ENCODE measurements around the gene ELL. TPM values are rescaled to one million over a fixed set of nuclear protein-coding genes. Genes with fewer than 3 reads are reported as not detected.

ELL gene
- polyA plus RNA-seq, 1 of the 3 experiments (the other 2 are of a cell fraction) = 7.4 TPM

DNA sequence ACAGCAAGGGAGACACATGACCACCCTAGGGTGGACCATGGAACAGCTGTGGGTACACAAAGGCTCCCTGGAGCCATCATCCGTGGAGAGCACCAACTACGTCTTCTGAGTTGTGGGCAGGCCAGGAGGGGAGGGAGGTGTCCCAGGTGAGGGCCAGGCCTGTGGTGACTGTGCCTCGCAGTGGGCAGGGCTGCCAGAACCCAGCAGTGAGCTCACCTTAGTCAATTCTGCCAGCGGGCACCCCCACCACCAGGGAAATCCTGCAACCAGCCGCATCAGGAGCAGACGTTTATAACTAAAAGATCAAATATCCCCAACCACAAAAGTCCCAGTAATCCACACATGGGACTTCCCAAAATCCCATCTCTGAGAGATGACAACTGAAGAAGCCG lies 19.6 kb downstream of the ELL start:
- H3K9me2 ChIP-seq = no peaks in the 10 kb centered on the region
- peaks cover 98% of the 10 kb centered on the region for H3K79me2 ChIP-seq (ENCODE audit: insufficient read depth)
- no peaks in the 10 kb centered on the region for H3K9me3 ChIP-seq
- no peak overlapping the region; a peak in 1 of 4 replicates for H3K27ac ChIP-seq (ENCODE audit: low read depth in 2 of 2, low read length in 1 of 2)
- no peaks in the 10 kb centered on the region for H3K27me3 ChIP-seq (ENCODE audit: insufficient read depth)
- no peaks in the 10 kb centered on the region for H3F3A ChIP-seq (replicated peaks; ENCODE audit: insufficient read depth)
- no peaks in the 10 kb centered on the region for H3K36me3 ChIP-seq (replicated peaks in 1 of 2; ENCODE audit: control insufficient read depth in 1 of 2, insufficient read depth in 2 of 2, low read length in 1 of 2)
- ChIA-PET CTCF (interaction anchor here (0.9 to 4.2 kb wide), 9 partner anchors 13 to 365 kb away, joined by 3 to 36 read pairs (median 3); partner anchors contain the start of gene ELL), POLR2A (no interaction called here)
- no peak overlapping the region for H2AFZ ChIP-seq (ENCODE audit: low read depth)
- H3K4me3 ChIP-seq (ENCODE audit: low read depth in 2 of 2, low read length in 1 of 2) = no peak overlapping the region
- 87% methylated on average over 5 of the region's 7 CpGs for WGBS (ENCODE audit: low lambda C conversion rate)
- TF ChIP-seq REST (IDR thresholded peaks at IDR 0.05; ENCODE audit: low read depth, low read length) (no peak), YY1 (IDR thresholded peaks at IDR 0.05; ENCODE audit: low read depth) (no peak), POLR2AphosphoS5 (IDR thresholded peaks at IDR 0.05; ENCODE audit: low read depth, low read length) (no peak), EP300 (IDR thresholded peaks at IDR 0.05; ENCODE audit: borderline replicate concordance in 1 of 2, low read depth in 1 of 2, low read length in 1 of 2) (no peak), RXRA (IDR thresholded peaks at IDR 0.05; ENCODE audit: borderline replicate concordance, low read depth) (no peak), ELF1 (IDR thresholded peaks at IDR 0.05) (no peak), RCOR1 (IDR thresholded peaks at IDR 0.05; ENCODE audit: low read length) (no peak), EZH2phosphoT487 (IDR thresholded peaks at IDR 0.05; ENCODE audit: borderline replicate concordance, low read depth) (no peak), CHD2 (IDR thresholded peaks at IDR 0.05; ENCODE audit: low read length, partially characterized antibody) (no peak), USF2 (IDR thresholded peaks at IDR 0.05; ENCODE audit: borderline replicate concordance, low read depth, low read length) (no peak), MXI1 (IDR thresholded peaks at IDR 0.05; ENCODE audit: low read depth, low read length) (no peak), JUND (IDR thresholded peaks at IDR 0.05) (no peak)
- H3K4me1 ChIP-seq (ENCODE audit: control insufficient read depth in 1 of 2, insufficient read depth in 2 of 2, low read depth in 1 of 2, low read length in 1 of 2) = peaks cover 0 to 62% of the 10 kb centered on the region in 2 experiments; a peak in 1 of 4 replicates
- DNase-seq = no peak
- H3K4me2 ChIP-seq = no peak overlapping the region
- H3K9ac ChIP-seq = no peak overlapping the region
- H4K20me1 ChIP-seq (ENCODE audit: insufficient read depth) = peaks cover 100% of the 10 kb centered on the region

DNA sequence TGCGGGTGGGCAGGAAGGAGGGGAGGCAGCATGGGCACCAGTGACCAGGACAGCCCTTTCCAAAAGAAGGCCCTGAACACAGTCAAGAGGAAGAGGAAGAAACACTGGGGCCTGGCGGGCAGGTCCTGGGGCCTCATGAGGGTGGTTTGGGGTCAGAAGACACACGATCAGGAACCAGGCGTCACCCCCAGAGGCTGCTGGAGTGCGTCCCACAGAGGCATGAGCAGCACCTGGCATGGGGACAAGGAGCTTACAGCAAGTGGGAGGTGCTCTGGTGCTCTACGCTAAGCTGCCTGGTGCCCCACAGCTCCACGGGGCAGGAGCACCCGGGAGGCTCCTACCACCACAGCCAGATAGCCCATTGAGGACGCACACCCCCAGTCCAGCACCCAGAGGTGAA lies 20.0 kb downstream of the ELL start:
- no peaks in the 10 kb centered on the region for H3K36me3 ChIP-seq (replicated peaks in 1 of 2; ENCODE audit: control insufficient read depth in 1 of 2, insufficient read depth in 2 of 2, low read length in 1 of 2)
- 88% methylated on average over 5 of the region's 9 CpGs for WGBS (ENCODE audit: low lambda C conversion rate)
- H3F3A ChIP-seq (replicated peaks; ENCODE audit: insufficient read depth) = peaks cover 3% of the 10 kb centered on the region
- no peak overlapping the region for H3K4me2 ChIP-seq
- H3K27me3 ChIP-seq (ENCODE audit: insufficient read depth) = no peaks in the 10 kb centered on the region
- H3K4me1 ChIP-seq (ENCODE audit: control insufficient read depth in 1 of 2, insufficient read depth in 2 of 2, low read depth in 1 of 2, low read length in 1 of 2) = peaks cover under 1 to 58% of the 10 kb centered on the region in 2 experiments; a peak in 2 of 4 replicates
- H3K4me3 ChIP-seq (ENCODE audit: low read depth in 2 of 2, low read length in 1 of 2) = no peak overlapping the region
- CTCF ChIA-PET = interaction anchor here (0.9 to 4.2 kb wide), 5 partner anchors 13 to 364 kb away, joined by 3 to 36 read pairs (median 3); partner anchors contain the start of gene ELL
- DNase-seq = no peak
- peaks cover 100% of the 10 kb centered on the region for H4K20me1 ChIP-seq (ENCODE audit: insufficient read depth)
- no peaks in the 10 kb centered on the region for H3K9me3 ChIP-seq
- no peak overlapping the region for H2AFZ ChIP-seq (ENCODE audit: low read depth)
- peaks cover 98% of the 10 kb centered on the region for H3K79me2 ChIP-seq (ENCODE audit: insufficient read depth)
- no peak overlapping the region for H3K9ac ChIP-seq
- POLR2A ChIA-PET = no interaction called here
- no peak overlapping the region; a peak in 1 of 4 replicates for H3K27ac ChIP-seq (ENCODE audit: low read depth in 2 of 2, low read length in 1 of 2)
- H3K9me2 ChIP-seq = no peaks in the 10 kb centered on the region
- no peak for TF ChIP-seq TCF12 (IDR thresholded peaks at IDR 0.05)
- TF ChIP-seq JUND (IDR thresholded peaks at IDR 0.05) = no peak
- TF ChIP-seq NFIC (IDR thresholded peaks at IDR 0.05; ENCODE audit: borderline replicate concordance) = no peak
- TF ChIP-seq TAF1 (IDR thresholded peaks at IDR 0.05; ENCODE audit: borderline replicate concordance, low read depth, low read length) = no peak
- no peak for TF ChIP-seq REST (IDR thresholded peaks at IDR 0.05; ENCODE audit: low read depth, low read length)
- TF ChIP-seq NRF1 (IDR thresholded peaks at IDR 0.05; ENCODE audit: low read depth, low read length) = no peak
- no peak for TF ChIP-seq SIN3A (IDR thresholded peaks at IDR 0.05; ENCODE audit: borderline replicate concordance, low read depth, low read length)
- no peak for TF ChIP-seq SMC3 (IDR thresholded peaks at IDR 0.05; ENCODE audit: low read depth, low read length)
- no peak for TF ChIP-seq PBX3 (IDR thresholded peaks at IDR 0.05)
- TF ChIP-seq EZH2phosphoT487 (IDR thresholded peaks at IDR 0.05; ENCODE audit: borderline replicate concordance, low read depth) = no peak
- no peak for TF ChIP-seq YY1 (IDR thresholded peaks at IDR 0.05; ENCODE audit: low read depth)
- no peak for TF ChIP-seq RXRA (IDR thresholded peaks at IDR 0.05; ENCODE audit: borderline replicate concordance, low read depth)
